Hepatocyte (in vitro differentiated cells): ENCODE results near the gene RBP4. TPM values are rescaled to one million over a fixed set of nuclear protein-coding genes. Genes with fewer than 3 reads are reported as not detected.

Experiments used
- DNase-seq: peaks from one replicate; pipeline ENCODE4 v3.0.0-alpha.2; 2016; ENCODE audit warnings: low spot score
- H2AFZ ChIP-seq: fragments of 200-600 bp; sonication (generic); 2 replicates; pipeline ENCODE4 v1.6.0; 2016; ENCODE audit warnings: antibody characterized with exemption, mild to moderate bottlenecking
- H3K27ac ChIP-seq: fragments of 200-600 bp; sonication (generic); 2 replicates; pipeline ENCODE4 v1.5.1; 2016; ENCODE audit warnings: mild to moderate bottlenecking
- H3K27me3 ChIP-seq: fragments of 200-600 bp; sonication (generic); 2 replicates; pipeline ENCODE4 v1.6.1; 2016
- H3K36me3 ChIP-seq: fragments of 200-600 bp; sonication (generic); replicated peaks from 2 replicates; pipeline ENCODE4 v1.5.1; 2016; ENCODE audit warnings: low read depth; ENCODE audit not compliant: insufficient read depth
- H3K4me1 ChIP-seq: fragments of 200-600 bp; sonication (generic); 2 replicates; pipeline ENCODE4 v1.5.1; 2016; ENCODE audit warnings: mild to moderate bottlenecking, moderate library complexity; ENCODE audit not compliant: insufficient read depth
- H3K4me2 ChIP-seq: fragments of 200-600 bp; sonication (generic); 2 replicates; pipeline ENCODE4 v1.6.0; 2016
- H3K4me3 ChIP-seq: fragments of 200-600 bp; sonication (generic); 2 replicates; pipeline ENCODE4 v1.5.1; 2016; ENCODE audit warnings: mild to moderate bottlenecking
- H3K79me2 ChIP-seq: fragments of 200-600 bp; sonication (generic); 2 replicates; pipeline ENCODE4 v1.6.0; 2017; ENCODE audit warnings: mild to moderate bottlenecking
- H3K9me2 ChIP-seq: fragments of 200-600 bp; sonication (generic); replicated peaks from 2 replicates; pipeline ENCODE4 v1.6.0; 2017; ENCODE audit warnings: mild to moderate bottlenecking; ENCODE audit not compliant: insufficient read depth
- H3K9me3 ChIP-seq: fragments of 200-600 bp; sonication (generic); 2 replicates; pipeline ENCODE4 v1.5.1; 2016; ENCODE audit warnings: low read depth, mild to moderate bottlenecking
- H4K20me1 ChIP-seq: fragments of 200-600 bp; sonication (generic); 2 replicates; pipeline ENCODE4 v1.6.0; 2016; ENCODE audit warnings: mild to moderate bottlenecking; ENCODE audit not compliant: insufficient read depth, poor library complexity, severe bottlenecking
- EZH2 ChIP-seq: fragments of 200-600 bp; sonication (generic); IDR thresholded peaks from 2 replicates; pipeline ENCODE4 v1.6.1; 2016; ENCODE audit warnings: antibody characterized with exemption, mild to moderate bottlenecking, borderline replicate concordance
- EZH2phosphoT487 ChIP-seq: fragments of 200-600 bp; sonication (generic); IDR thresholded peaks from one replicate; pipeline ENCODE4 v1.6.1; 2018; ENCODE audit warnings: antibody characterized with exemption, mild to moderate bottlenecking, low read depth, moderate library complexity; ENCODE audit not compliant: unreplicated experiment, severe bottlenecking
- WGBS: methylation state at CpG from one replicate; pipeline ENCODE4 v1.1.6; 2016; ENCODE audit warnings: low lambda C conversion rate; ENCODE audit errors: missing lambda C conversion rate; 5-methylcytosine and 5-hydroxymethylcytosine counted together
- polyA plus RNA-seq: library from polyadenylated mRNA; unstranded; fragments of >200 nt; fragmentation: Nextera tagmentation; extraction: Ambion mirVana; gene quantifications from 2 replicates; pipeline ENCODE4 v1.2.1, GENCODE V29; 2016
- total RNA-seq: library from RNA; depleted of rRNA; stranded (reverse); fragments of >200 nt; gene quantifications from 2 replicates; pipeline ENCODE4 v1.2.3, GENCODE V29; 2014
- TF ChIP-seq, protein P1 (sequence below): fragments of 200-600 bp; sonication (generic); IDR thresholded peaks from 2 replicates; pipeline ENCODE4 v1.5.1; 2016; ENCODE audit warnings: antibody characterized with exemption, mild to moderate bottlenecking; ENCODE audit not compliant: poor library complexity

RBP4 gene
- total and polyA plus RNA-seq, 2 experiments from 2014 or later, result 494 to 997 TPM

DNA sequence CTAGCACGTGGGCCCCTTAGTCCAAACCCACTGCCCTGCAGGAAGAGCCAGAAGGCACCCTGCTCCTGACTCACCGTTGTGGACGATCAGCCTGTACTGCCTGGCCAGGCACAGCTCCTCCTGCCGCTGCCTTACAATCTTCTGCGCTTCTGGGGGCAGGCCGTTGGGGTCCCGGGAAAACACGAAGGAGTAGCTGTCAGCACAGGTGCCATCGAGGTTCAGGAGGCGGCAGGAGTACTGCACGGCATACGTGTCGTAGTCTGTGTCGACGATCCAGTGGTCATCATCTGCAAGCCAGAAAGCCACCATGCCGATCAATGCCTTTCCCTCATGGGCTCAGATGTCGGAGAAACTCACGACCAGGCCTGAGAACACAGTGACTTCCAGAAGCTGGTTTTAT, 7.3 kb downstream of the RBP4 start:
- no peak overlapping the region for H2AFZ ChIP-seq
- H3K9me3 ChIP-seq, result no peaks in the 10 kb centered on the region
- no peaks in the 10 kb centered on the region for H3K27me3 ChIP-seq
- no peak overlapping the region for H3K27ac ChIP-seq
- no peaks in the 10 kb centered on the region for H4K20me1 ChIP-seq
- no peaks in the 10 kb centered on the region for H3K9me2 ChIP-seq
- TF ChIP-seq EZH2phosphoT487 (no peak), EZH2 (no peak)
- TF ChIP-seq, protein P1, sequence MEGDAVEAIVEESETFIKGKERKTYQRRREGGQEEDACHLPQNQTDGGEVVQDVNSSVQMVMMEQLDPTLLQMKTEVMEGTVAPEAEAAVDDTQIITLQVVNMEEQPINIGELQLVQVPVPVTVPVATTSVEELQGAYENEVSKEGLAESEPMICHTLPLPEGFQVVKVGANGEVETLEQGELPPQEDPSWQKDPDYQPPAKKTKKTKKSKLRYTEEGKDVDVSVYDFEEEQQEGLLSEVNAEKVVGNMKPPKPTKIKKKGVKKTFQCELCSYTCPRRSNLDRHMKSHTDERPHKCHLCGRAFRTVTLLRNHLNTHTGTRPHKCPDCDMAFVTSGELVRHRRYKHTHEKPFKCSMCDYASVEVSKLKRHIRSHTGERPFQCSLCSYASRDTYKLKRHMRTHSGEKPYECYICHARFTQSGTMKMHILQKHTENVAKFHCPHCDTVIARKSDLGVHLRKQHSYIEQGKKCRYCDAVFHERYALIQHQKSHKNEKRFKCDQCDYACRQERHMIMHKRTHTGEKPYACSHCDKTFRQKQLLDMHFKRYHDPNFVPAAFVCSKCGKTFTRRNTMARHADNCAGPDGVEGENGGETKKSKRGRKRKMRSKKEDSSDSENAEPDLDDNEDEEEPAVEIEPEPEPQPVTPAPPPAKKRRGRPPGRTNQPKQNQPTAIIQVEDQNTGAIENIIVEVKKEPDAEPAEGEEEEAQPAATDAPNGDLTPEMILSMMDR, result no peak
- H3K4me3 ChIP-seq, result no peak overlapping the region
- H3K4me2 ChIP-seq, result no peak overlapping the region
- H3K4me1 ChIP-seq, result peaks cover 13% of the 10 kb centered on the region
- H3K36me3 ChIP-seq, result no peaks in the 10 kb centered on the region
- no peak for DNase-seq
- 94% methylated on average over 18 of the region's 18 CpGs for WGBS
- no peaks in the 10 kb centered on the region for H3K79me2 ChIP-seq

DNA sequence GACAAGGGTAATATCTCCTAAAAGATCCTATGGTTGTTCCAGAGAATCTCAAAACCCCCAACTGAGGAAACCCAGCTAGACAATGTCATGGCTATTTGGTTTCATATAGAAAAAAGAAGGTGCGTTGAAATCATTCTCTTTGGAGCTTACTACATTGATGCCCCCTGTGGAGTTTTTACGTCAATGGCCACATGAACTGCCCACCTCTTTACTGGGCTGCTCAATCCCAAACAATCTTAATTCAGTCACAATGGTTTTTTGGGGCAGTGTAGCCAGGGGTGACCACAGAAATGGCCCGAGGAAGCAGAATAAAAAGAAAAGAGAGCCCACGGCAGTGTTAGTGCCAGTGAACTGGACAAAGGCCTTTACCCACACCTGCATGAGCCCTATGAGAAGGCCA, 7.8 kb downstream of the RBP4 start:
- 92% methylated on average over 4 of the region's 4 CpGs for WGBS
- Histone ChIP-seq H4K20me1 (no peaks in the 10 kb centered on the region), H3K27ac (no peak overlapping the region), H2AFZ (no peak overlapping the region), H3K9me2 (no peaks in the 10 kb centered on the region), H3K79me2 (no peaks in the 10 kb centered on the region), H3K4me3 (no peak overlapping the region), H3K36me3 (no peaks in the 10 kb centered on the region), H3K9me3 (no peaks in the 10 kb centered on the region), H3K4me2 (no peak overlapping the region), H3K4me1 (peaks cover 13% of the 10 kb centered on the region), H3K27me3 (no peaks in the 10 kb centered on the region)
- TF ChIP-seq, protein P1, result no peak
- no peak for TF ChIP-seq EZH2phosphoT487
- no peak for TF ChIP-seq EZH2
- DNase-seq, result no peak

DNA sequence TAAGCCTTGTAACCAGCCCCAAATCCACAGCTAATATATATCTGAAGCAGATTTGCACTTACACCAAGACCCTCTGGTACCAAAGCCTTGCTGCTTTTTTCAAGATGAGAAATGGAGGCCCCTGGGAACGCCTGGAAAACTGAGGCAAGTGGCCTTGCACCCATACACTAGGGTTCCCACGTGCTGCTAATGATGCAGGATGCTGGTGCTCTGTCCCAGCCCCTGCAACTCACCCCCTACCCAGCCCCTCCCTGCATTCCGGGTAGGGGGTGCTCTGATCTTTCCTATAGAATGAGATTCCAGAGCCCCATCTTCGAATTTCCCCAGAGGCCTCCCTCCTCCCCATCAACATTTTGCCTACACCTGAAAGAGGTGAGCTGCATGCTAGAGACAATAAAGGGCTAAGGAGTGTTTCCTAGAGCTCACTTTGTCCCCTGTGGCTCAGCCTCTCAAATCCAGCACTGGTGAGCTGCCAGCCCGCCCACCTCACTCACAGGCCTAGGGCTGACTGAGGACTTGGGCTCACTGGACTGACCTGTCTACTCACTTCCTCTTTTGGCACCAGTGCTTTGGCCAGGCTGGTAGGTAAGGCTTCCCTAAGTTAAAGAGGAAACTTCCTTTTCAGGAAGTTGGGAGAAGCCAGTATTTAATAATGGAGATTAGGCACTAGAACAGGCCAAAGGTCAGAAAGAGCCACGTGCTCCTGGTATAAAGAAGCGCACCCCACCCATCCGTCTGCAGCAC, 9.8 kb downstream of the RBP4 start:
- H3K4me2 ChIP-seq, result no peak overlapping the region
- no peaks in the 10 kb centered on the region for H3K27me3 ChIP-seq
- H3K4me3 ChIP-seq, result no peak overlapping the region
- no peaks in the 10 kb centered on the region for H3K9me2 ChIP-seq
- no peaks in the 10 kb centered on the region for H3K36me3 ChIP-seq
- no peaks in the 10 kb centered on the region for H4K20me1 ChIP-seq
- H3K4me1 ChIP-seq, result peaks cover 13% of the 10 kb centered on the region
- H2AFZ ChIP-seq, result no peak overlapping the region
- TF ChIP-seq, protein P1, result no peak
- TF ChIP-seq EZH2phosphoT487 (no peak), EZH2 (no peak)
- WGBS, result 70% methylated on average over 8 of the region's 8 CpGs
- peak overlapping the region; percentile 76 for H3K27ac ChIP-seq
- H3K79me2 ChIP-seq, result no peaks in the 10 kb centered on the region
- no peaks in the 10 kb centered on the region for H3K9me3 ChIP-seq
- peak; percentile 30 for DNase-seq
